CD4-positive, alpha-beta T cell treated with Interleukin-12 subunit alpha and Interleukin-12 subunit beta, for 1 hour (primary cell): Measurements from ENCODE around the gene PHC1.
A peak's percentile ranks its signal among the peaks of the same experiment; 100 is the strongest.
"Not testable (repeated sequence)": the region's sequence is repeated elsewhere in the genome, so short reads cannot be mapped to it uniquely, and the experiment has no call there.

ENCODE experiments used
- DNase-seq: peaks from one replicate; pipeline ENCODE4 v3.0.0-alpha.2; 2020

Gene PHC1

DNA sequence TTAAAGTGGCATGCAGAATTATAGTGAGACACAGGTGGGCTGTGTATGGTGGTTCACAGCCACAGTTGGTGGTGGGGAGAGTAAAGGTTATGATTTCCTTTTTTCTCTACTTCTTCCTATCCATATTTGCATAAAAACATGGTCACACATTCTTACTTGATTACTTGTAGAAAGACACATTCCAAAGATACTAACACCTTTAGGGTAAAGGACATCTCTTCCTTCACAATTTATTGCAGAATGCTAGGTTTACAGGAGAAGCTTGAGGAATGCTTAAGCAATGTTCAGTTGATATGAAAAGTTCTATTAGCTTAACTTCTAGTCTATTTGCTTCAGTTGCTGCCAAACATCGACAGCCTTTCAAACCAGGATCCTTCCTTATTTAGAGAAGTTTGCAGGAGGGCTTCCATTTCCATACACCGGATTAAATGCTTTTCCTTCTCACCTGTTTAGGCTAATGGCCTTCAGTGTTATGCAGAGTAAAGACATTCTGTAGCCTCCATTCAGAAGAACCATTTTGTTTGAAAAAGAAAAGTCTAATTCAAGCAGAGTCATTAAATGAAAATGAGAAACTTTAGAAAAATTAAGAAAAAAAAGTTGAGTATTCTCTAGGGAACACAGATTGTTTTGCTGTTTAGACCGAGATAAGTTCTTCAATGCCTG is 2.6 kb upstream of the PHC1 start:
- no peak for DNase-seq

DNA sequence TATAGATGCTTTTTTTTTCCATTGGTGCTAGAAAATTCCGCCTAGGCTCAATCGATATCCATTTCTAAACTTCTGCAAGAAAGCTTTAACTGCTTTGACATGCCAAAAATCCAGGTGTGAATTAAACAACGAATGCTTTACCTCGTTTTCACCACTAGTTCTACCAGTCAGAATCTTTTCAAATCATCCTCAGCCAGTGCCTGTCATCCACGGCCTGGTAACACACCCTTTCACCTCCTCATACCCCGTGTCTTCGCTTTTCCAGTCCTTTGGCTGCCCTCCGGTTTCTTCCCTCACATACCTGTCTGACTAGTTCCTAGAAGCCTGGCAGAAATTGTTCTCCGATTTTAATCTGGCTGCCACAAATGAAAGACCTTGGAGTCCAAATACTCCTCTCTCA is 1.4 kb upstream of the PHC1 start:
- DNase-seq, result peak; percentile 42

DNA sequence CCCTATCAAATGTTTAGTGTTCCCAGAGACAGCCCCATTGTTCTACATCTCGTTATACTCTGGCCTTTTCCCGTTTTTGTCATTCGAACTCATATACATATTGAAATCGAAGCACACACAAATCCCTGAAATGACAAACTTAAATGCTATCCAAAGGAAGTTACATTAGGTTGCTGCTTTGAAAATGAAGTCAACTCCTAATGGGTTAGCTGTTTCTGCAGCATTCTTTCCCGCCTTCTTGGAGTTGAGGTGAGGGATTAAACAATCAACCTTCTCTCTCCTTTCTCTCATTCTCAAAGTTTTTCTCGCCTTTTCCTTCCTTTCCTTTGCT is 642 bp upstream of the PHC1 start:
- DNase-seq, result no peak

DNA sequence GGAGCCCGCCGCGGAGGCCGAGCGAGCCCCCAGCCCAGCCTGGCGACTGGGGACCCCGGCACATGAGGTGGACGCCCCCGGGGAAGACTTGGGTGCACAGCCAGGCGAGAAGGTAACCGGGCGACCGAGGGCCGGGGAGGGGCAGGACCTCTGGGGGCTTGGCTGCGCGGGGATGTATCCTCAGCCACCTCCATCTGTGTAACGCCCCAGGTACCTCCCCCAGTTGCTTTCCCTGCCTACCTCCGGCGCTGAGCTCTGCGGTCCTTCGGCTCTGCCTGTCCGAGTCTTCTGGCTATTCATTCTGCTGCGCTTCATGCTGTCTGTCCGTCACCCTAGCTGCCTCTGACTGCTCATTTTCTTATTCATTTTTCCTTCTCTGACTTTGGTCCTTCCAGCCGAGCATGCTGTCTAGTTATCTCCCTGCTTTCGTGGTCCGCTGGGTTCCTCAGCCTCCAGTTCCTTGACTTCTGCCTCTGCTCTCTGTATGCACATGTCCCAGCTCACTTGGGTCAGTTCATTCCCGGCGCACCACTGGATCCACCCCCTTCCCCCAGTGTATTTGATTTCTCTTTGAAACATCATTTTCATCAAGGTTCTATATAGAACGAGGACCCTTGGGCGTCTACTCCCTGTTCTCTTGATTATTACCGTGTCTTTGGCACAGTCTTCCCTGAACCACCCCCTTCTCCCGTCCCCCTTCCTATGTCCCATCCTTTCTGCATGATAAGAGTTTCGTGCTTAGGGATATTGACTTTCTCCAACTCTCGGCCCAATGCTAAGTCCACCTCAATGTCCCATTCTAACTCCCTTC is 612 bp downstream of the PHC1 start:
- DNase-seq, result peak; percentile 67

DNA sequence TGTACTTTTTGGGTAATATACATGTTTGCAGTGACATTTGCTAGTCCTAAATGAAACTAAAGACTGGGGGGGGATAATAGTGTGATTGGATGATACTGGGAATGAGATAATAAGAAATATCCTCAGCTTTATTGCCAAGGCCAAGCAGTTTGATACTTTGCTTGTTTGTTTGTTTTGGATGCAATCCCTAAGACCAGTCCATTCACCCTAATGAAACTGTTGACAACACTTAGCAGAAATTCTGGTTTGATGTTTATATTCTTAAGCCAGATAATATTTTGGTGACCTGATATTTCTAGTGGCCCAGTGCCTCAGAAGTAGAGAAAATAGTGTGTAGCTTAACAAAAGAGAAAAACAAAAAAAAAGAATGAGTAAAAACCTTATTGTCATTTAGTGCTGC is 1.8 kb downstream of the PHC1 start:
- no peak for DNase-seq

DNA sequence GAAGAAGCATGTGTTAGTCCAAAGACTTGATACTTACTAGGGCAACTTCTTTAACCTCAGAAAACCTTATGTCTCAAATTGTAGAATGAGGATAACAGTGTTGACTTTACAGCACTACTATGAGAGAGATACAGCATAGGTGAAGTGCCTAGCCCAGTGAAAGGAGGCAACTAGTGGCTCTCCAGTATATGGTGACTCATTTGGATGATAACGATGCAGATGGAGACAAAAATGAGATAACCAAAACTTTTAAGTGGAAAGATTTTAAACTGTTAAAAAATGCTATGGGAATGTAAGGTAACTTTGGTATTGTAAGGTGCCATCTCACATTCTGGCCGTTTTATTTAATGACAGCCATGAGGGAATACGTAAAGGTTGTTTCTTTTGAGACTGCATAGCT is 2.7 kb downstream of the PHC1 start:
- no peak for DNase-seq

DNA sequence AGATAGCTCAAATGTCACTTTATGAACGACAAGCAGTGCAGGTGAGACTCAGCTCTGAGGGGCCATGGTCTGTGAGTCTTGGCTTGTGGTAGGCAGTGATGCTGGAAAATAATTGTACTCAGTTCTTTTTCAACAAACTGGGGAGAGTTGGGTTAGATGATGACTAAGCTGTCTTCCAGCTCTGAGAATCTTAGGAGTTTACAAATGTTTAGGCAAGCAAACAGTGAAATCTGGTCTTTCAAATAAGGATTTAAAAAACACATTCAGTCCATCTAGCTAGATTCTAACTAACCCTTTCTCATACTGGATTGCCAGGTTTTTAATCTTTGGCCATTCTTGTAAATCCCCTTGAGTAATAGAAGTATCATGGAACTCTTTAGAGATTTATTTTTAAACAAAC is 3.4 kb downstream of the PHC1 start:
- DNase-seq, result no peak

DNA sequence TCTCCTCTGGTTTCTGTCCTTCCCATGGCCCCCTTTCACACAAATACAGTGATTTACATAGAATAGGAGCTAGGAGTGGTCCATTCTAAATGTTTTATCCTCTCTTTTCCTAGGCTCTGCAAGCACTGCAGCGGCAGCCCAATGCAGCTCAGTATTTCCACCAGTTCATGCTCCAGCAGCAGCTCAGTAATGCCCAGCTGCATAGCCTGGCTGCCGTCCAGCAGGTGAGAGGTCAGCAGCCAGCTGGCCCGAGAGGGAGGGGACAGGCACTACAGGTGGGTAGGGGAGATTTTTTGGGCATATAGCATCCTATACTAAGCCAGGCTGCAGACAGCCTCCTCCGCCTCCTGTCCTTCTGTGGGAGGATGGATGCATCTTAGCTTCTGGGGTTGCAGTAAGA is 5.3 kb downstream of the PHC1 start:
- not testable (repeated sequence) for DNase-seq

DNA sequence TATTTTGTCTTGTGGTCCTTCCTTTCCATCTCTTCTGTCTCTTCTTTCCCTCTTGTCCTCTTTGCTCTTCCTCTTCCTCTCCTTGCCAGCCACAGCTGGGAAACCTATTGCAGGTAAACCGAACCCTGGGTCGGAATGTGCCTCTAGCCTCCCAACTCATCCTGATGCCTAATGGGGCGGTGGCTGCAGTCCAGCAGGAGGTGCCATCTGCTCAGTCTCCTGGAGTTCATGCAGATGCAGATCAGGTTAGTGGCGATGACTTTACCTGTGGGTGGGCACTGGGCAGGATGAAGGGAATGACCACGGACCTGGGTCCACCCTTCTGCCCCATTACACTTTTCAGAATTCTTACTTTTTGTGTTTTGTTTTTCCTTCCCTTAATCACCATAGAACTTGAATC is 8.2 kb downstream of the PHC1 start:
- no peak for DNase-seq

DNA sequence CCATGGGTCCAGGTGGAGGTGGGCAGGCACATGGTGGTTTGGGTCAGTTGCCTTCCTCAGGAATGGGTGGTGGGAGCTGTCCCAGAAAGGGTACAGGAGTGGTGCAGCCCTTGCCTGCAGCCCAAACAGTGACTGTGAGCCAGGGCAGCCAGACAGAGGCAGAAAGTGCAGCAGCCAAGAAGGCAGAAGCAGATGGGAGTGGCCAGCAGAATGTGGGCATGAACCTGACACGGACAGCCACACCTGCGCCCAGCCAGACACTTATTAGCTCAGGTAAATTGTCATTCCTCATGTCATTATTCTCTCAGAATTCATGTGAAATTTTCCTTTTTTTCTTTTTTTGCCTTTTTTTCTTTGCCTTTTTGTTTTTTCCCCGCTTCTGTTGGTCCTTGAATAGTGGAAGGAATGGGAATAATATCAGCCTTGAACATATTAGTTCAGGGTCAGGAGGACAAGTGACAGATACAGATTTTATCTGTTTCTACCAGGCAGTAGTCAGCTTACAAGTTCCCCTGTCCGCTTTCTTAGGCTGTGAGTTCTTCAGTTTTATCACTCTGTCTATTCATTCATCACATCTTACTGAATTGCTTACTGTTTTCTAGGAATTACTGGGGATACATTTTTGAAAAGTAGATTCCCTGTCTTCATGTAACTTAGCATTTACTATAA is 16.5 kb downstream of the PHC1 start:
- DNase-seq, result not testable (repeated sequence)

DNA sequence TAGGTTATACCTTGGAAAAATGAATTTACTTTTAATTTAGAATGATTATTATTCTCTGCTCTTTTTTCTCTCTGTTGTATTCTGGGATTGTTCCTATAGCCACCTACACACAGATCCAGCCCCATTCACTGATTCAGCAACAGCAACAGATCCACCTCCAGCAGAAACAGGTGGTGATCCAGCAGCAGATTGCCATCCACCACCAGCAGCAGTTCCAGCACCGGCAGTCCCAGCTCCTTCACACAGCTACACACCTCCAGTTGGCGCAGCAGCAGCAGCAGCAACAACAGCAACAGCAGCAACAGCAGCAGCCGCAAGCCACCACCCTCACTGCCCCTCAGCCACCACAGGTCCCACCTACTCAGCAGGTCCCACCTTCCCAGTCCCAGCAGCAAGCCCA is 18.2 kb downstream of the PHC1 start:
- DNase-seq, result not testable (repeated sequence)

DNA sequence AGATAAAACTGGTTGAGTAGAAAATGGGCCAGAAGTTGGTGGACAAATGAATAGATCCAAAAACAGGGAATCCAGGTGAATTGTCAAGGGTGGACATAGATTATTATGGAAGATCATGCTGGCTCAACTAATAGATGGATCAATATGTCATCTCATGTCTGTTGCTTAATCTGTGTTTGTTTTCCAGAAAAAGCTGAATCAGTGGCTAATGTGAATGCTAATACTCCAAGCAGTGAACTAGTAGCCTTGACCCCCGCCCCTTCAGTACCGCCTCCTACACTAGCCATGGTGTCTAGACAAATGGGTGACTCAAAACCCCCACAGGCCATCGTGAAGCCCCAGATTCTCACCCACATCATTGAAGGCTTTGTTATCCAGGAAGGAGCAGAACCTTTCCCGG is 19.8 kb downstream of the PHC1 start:
- DNase-seq, result not testable (repeated sequence)

DNA sequence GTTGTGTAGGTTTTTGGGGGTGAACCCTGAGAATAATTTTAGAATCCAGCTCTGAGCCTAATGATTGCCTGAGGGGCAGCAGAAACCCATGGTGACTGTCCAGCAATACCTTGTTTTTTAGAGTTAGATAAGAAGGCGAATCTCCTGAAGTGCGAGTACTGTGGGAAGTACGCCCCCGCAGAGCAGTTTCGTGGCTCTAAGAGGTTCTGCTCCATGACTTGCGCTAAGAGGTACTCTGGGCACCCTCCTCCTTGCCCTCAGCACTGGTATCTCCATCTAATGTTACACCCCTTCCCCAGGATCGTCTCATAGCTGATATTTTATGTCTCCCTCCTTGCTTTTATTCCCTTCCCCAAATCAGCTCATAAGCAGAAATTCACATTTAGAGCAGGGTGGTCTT is 22.4 kb downstream of the PHC1 start:
- DNase-seq, result no peak

DNA sequence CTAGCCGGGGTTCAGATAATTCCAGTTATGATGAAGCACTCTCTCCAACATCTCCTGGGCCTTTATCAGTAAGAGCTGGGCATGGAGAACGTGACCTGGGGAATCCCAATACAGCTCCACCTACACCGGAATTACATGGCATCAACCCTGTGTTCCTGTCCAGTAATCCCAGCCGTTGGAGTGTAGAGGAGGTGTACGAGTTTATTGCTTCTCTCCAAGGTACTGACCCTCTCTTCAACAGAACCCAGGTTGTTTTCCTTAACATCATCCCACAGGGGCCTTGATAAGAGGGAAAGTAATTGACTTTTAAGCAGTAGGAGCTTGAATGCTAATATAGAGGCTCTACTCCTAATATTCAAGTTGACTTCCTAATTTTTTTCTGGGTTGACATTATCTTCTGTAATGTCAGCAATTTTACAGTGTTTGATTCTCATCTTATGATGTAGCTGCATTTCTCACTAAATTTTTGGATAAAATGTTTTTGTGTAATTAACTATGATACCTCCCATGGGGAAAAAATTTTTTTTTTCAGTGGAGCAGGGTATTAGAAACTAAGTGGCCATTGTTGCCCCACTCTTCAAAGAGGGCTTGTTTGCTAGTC is 23.6 kb downstream of the PHC1 start:
- not testable (repeated sequence) for DNase-seq

DNA sequence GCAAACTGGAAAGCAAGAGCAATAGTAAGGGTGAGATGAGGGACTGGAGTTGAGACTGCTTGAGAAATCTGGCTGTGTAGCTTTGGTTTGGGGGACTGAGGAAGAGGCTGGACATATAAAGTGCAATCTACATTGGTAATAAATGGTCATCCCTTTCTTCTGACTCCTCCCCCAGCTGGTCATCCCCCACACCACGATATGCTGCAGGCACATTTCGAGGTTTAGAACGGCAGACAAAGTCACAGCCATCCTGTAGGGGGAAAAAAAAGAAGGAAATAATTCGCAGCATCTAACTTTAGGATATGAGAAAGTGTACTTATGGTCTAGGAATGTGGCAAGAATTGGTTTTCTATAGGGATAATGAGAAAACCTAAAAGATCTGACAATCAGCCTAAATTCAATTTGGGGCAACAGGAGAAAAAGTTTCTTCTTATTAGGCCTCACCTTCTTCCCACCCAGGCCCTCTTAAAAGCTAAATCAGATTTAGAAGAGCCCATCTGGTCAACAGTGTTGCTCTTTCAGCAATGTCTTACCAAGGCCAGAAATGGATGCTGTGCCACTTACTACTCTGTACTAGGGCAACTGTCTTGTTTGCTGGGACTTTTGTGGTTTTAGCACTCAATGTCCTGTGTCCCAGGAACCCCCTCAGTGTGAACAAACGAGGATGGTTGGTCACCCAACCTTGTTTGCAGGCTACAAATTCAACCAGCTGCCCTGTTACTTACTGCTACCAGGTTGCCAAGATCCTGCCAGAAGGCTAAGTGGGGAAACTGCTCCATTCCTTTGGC is 27.6 kb downstream of the PHC1 start:
- no peak for DNase-seq

DNA sequence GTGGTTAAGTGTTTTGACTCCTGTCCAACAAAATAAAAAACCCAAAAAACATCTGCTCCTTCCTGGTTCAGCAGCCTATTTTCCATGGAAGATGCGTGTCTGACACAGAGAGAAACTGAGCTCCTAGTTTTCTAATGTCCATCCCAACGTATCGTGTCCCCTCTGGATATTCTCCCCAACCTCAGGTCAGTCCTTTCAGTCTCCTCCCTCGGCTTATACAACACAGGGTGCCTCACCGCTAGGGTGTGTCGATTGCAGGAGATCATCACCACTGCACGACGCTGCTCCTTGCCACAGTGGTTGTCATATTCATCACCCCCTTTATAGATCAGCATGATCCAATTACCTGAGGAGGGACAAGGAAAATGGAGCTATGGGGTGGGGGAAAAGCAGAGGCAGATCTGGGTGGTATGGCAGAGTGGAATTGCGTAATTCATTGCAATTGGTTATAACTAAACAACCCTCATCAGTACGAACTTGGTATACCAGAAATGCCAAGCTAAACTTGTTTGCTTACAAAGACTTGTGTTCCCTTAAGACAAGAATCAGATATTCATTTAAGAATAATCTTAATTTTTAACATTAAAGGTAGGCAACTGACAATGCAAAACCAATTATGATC is 29.4 kb downstream of the PHC1 start:
- DNase-seq, result no peak

DNA sequence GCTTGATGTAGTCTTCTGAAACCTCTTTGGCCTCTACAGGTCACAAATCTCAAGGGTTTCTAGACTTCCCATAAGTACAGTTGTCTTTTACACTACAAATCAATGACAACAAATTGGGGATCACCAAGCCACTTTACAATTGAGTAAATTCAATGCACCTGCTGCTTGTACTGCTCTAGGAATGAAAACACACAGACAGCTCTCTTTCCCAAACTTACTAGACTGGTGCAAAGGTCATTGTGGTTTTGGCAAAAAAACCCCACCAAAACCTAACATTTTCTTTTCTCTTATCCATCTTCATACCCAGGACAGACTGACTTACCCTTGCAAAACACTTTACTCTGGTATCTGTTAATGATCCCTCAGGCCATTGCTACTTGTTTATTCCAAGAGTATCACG is 32.4 kb downstream of the PHC1 start:
- DNase-seq, result no peak

DNA sequence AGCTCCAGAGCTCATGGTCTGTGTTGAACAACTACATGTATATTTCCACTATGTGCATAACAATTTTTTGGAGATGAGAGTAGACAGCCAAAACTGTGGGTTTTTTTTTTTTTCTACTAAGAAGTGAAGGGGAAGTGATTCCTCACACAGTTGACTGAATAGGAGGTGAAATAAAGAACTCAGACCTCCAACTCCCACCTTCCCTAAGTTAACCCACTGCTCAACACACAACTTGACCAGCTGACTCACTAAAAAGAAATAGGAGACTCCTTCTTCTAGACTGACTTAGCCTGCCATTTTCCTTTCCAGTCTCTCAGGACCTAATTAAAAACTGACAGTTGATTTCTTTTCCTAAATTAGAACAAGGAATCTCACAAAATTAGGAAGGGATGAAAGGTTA is 33.4 kb downstream of the PHC1 start:
- DNase-seq, result no peak

DNA sequence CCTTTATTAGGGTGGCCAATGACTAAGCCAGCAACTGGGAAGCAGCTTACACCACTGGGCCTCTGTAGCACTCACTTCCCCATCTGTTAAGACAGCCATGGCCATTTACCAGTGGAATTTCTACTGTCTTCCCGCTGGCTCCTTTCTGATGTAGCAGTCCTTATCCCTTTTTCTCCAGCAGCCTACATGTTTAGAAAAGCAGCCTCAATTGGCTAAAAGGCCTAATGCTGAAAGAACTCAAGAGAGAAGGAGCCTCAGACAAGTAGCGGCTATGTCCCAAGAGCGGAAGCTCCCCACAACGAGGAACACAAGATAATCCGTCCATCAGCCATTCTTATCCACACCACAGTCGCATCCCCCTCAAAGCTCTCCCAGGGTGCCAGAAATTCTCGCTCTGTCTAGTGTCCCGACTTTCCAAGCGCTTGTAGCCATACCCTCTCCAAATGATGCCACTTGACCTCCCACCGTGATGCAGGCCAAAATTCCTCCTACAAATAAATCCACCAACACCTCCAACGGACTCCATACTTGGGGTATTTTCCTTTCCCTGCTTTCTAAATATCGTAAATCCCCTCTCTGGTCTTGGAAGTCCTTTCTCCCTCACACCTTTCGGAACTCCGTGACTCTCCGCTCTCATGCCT is 34.5 kb downstream of the PHC1 start:
- DNase-seq, result no peak

DNA sequence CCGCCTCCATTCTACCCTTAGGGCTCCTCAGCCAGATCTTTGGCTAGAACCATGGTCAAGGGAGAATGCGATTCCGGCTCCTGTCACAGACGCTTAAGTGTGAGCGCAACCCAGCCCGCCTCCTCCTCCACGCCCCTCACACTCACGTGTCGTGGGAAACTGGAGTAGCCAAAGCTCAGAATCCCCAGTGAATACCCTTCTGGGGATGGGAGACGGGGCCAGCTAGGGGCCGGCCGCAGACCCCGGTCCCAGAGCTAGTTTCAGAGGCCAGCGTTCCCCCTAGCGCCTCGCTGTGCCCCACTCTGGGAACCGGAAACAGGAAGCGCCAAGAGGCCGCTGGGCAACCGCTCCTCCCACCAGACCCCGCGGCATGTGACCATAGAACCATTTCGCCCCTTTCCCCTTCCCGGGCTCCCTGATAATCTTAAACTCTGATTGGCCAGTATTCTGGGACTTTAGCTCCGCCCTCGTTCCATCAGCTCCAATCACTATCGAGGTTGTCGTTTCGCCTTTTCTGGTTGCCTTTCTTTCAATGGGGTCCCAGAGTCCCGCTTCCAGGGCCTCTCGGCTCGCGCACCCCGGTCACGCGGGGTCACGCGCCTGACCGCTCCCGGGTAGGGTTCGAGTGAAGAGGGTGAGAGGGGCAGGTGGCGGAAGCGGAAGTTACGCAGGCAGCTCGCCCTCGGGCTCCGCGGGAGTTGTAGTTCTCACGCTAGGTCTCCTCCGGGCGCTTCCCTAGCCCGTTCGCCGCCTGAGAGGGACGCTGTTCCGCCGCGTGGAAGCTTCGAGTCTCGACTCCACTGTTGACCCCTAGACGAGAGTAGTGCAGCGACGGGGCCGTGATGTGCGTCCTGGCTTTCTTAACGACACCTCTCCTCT is 35.3 kb downstream of the PHC1 start, which contains the start of gene M6PR:
TSS of gene M6PR (minus strand) at position 304 of the 879 bp plus-strand sequence. CDS start 3,241 bp downstream, outside the sequence.
- peak; percentile 90 for DNase-seq

DNA sequence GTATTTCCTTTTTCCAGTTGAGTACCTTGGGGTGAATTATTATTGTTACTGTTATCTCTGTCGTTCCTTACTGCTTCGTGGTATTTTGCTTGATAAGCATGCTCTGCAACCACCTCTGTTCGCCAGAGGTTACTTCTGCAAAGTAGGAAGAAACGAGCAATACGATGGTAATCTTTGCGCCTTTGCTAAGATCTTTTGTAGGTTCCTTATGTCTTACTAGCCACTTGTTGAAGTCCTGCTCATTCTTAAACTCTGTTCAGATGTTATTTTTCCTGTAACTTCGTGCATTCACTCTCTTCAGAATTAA is 35.9 kb downstream of the PHC1 start:
- no peak for DNase-seq
